ENCODE results near the gene PIP5K1B.

PIP5K1B gene

GRCh38 chr9:69020301-69021145 is 315.5 kb downstream of the PIP5K1B start:
- no peak for DNase-seq
- intact Hi-C loops (cut with DNase I), result no loop called here

- peak in 10 of 42 donors; percentile 7 to 40 (median 26) for DNase-seq
- intact Hi-C loops (cut with DNase I), result no loop called here
Observed at GRCh38 chr9:69023650-69024049, 318.6 kb downstream of the PIP5K1B start.

GRCh38 chr9:69027355-69028097 is 322.5 kb downstream of the PIP5K1B start:
- DNase-seq, result peak in 20 of 42 donors; percentile 8 to 68 (median 36)
- intact Hi-C loops (cut with DNase I), result loop anchor here (5.0 kb wide), 1 partner anchor 445 kb away; no protein-coding TSS in a partner anchor

- intact Hi-C loops (cut with DNase I), result loop anchor here (5.0 kb wide), 1 partner anchor 446 kb away; no protein-coding TSS in a partner anchor
- DNase-seq, result no peak
Observed at GRCh38 chr9:69028754-69029153, 323.7 kb downstream of the PIP5K1B start.

GRCh38 chr9:69029535-69029934 is 324.5 kb downstream of the PIP5K1B start:
- intact Hi-C loops (cut with DNase I), result loop anchor here (5.0 kb wide), 1 partner anchor 447 kb away; no protein-coding TSS in a partner anchor
- DNase-seq, result no peak

- intact Hi-C loops (cut with DNase I), result loop anchor here (10.0 kb wide), 1 partner anchor 514 kb away; no protein-coding TSS in a partner anchor
- no peak for DNase-seq
Observed at GRCh38 chr9:69030851-69031645, 326.0 kb downstream of the PIP5K1B start.

- no peak for DNase-seq
- intact Hi-C loops (cut with DNase I), result loop anchor here (10.0 kb wide), 1 partner anchor 511 kb away; no protein-coding TSS in a partner anchor
Observed at GRCh38 chr9:69034071-69034470, 329.0 kb downstream of the PIP5K1B start.

- DNase-seq, result peak; percentile 50 to 91 (median 84)
- intact Hi-C loops (cut with DNase I), result loop anchor here (5.0 to 10.0 kb wide), 2 partner anchors 147 to 509 kb away; no protein-coding TSS in a partner anchor
Observed at GRCh38 chr9:69035438-69036308, 330.6 kb downstream of the PIP5K1B start, which contains the start of gene FXN. TSS of gene FXN (plus strand) at chr9:69035752. CDS start at chr9:69035783, 31 bp downstream.

GRCh38 chr9:69036309-69036708 is 331.3 kb downstream of the PIP5K1B start:
- DNase-seq, result peak in 1 of 42 donors; percentile 4

GRCh38 chr9:69036799-69037198 is 331.8 kb downstream of the PIP5K1B start:
- intact Hi-C loops (cut with DNase I), result loop anchor here (5.0 to 10.0 kb wide), 2 partner anchors 146 to 508 kb away; no protein-coding TSS in a partner anchor
- DNase-seq, result no peak

More at GRCh38 chr9:69036309-69036708, 331.3 kb downstream of the PIP5K1B start:
- intact Hi-C loops (cut with DNase I), result loop anchor here (5.0 to 10.0 kb wide), 2 partner anchors 146 to 508 kb away; no protein-coding TSS in a partner anchor

- intact Hi-C loops (cut with DNase I), result no loop called here
- no peak for DNase-seq
Observed at GRCh38 chr9:69040646-69041045, 335.6 kb downstream of the PIP5K1B start.

- intact Hi-C loops (cut with DNase I), result no loop called here
- no peak for DNase-seq
Observed at GRCh38 chr9:69044240-69045219, 339.5 kb downstream of the PIP5K1B start.

GRCh38 chr9:69045821-69046220 is 340.8 kb downstream of the PIP5K1B start:
- no peak for DNase-seq
- intact Hi-C loops (cut with DNase I), result no loop called here

- intact Hi-C loops (cut with DNase I), result no loop called here
Observed at GRCh38 chr9:69046723-69047122, 341.7 kb downstream of the PIP5K1B start.

GRCh38 chr9:69047371-69047770 is 342.3 kb downstream of the PIP5K1B start:
- DNase-seq, result no peak
- intact Hi-C loops (cut with DNase I), result no loop called here

More at GRCh38 chr9:69046723-69047122, 341.7 kb downstream of the PIP5K1B start:
- no peak for DNase-seq

- intact Hi-C loops (cut with DNase I), result no loop called here
Observed at GRCh38 chr9:69049094-69049493, 344.1 kb downstream of the PIP5K1B start.

More at GRCh38 chr9:69049094-69049493, 344.1 kb downstream of the PIP5K1B start:
- DNase-seq, result no peak
